Adrenal gland (tissue), 12 donors: Measurements from ENCODE around the gene IDS. TPM values are rescaled to one million over a fixed set of nuclear protein-coding genes. Genes with fewer than 3 reads are reported as not detected.
"Not testable (repeated sequence)": the region's sequence is repeated elsewhere in the genome, so short reads cannot be mapped to it uniquely, and the experiment has no call there.

ENCODE experiments used
- DNase-seq, 7 donors: peaks; one replicate each; pipeline ENCODE4 v3.0.0-alpha.2; 2019 to 2020
- H3K27ac ChIP-seq, 5 donors: fragments of 200-600 bp; sonication (generic) in 4 of 5; 1 replicate in 3 of 5; 2 replicates in 2 of 5; pipeline versions ENCODE4 v1.5.1 to v1.8.0; 2016 to 2020; ENCODE audit warnings: mild to moderate bottlenecking in 1 of 5
- H3K27me3 ChIP-seq: fragments of 200-600 bp; 2 replicates; pipeline ENCODE4 v1.8.0; 2021
- H3K36me3 ChIP-seq, 2 donors: fragments of 200-600 bp; replicated peaks in 1 of 2; 1 replicate in 1 of 2; 2 replicates in 1 of 2; pipeline versions ENCODE4 v1.5.1 to v1.8.0; 2018 to 2022
- H3K4me1 ChIP-seq, 2 donors: fragments of 200-600 bp; replicated peaks in 1 of 2; 1 replicate in 1 of 2; 2 replicates in 1 of 2; pipeline versions ENCODE4 v1.5.1 to v1.8.0; 2018 to 2021
- H3K4me3 ChIP-seq, 4 donors: fragments of 200-600 bp; sonication (generic) in 3 of 4; one replicate each; pipeline ENCODE4 v1.5.1; 2016 to 2018
- H3K9me3 ChIP-seq, 3 donors: fragments of 200-600 bp; sonication (generic) in 1 of 3; replicated peaks in 1 of 3; 1 replicate in 2 of 3; 2 replicates in 1 of 3; pipeline versions ENCODE4 v1.5.1 to v1.8.0; 2016 to 2021
- CTCF ChIP-seq, 6 experiments: fragments of 450-650 bp in 4 of 6; fragments of 200-600 bp in 2 of 6; sonication (generic) in 1 of 6; IDR thresholded peaks; 1 replicate in 5 of 6; 2 replicates in 1 of 6; pipeline versions ENCODE4 v1.5.1 to v1.8.0; 2016 to 2021; ENCODE audit warnings: antibody characterized with exemption in 6 of 6, mild to moderate bottlenecking in 2 of 6, moderate library complexity in 1 of 6
- POLR2A ChIP-seq, 2 donors: fragments of 450-650 bp; IDR thresholded peaks; one replicate each; pipeline ENCODE4 v1.6.1; 2017; ENCODE audit warnings: antibody characterized with exemption in 2 of 2, mild to moderate bottlenecking in 2 of 2, moderate library complexity in 1 of 2
- WGBS, 4 donors: extraction: QIAGEN DNeasy Blood & Tissue Kit in 2 of 4; methylation state at CpG; one replicate each; pipeline versions ENCODE4 v1.1.5 to v1.1.7; 2013 to 2017; 5-methylcytosine and 5-hydroxymethylcytosine counted together
- intact Hi-C, 2 donors: fragments of 100-400 bp; cut with DNase I; formaldehyde crosslinking; loops; one replicate each; pipeline versions ENCODE4 v1.14.1 to v1.15.0; 2022 to 2023
- polyA plus RNA-seq, 3 donors: library from polyadenylated mRNA; stranded (reverse); fragments of 200-250 nt in 2 of 3; fragments of 350-450 nt in 1 of 3; fragmentation: Illumina TruSeq in 1 of 3; extraction: RNeasy Lipid Tissue Mini Kit (QIAGEN cat#74804) in 1 of 3; gene quantifications; one replicate each; pipeline ENCODE4 v1.2.3, GENCODE V29; 2013 to 2014
- total RNA-seq, 9 donors: library from RNA; depleted of rRNA in 4 of 9; stranded (reverse); fragments of >200 nt in 4 of 9; fragments of 120-200 nt in 1 of 9; fragmentation: NEBNext Ultra II Directional in 1 of 9; extraction: Animal tissue kit (Norgen Biotek cat#: 25700) in 1 of 9; gene quantifications; one replicate each; pipeline versions ENCODE4 v1.1.0 to v1.2.4, GENCODE V29; 2013 to 2023
- donor health status: healthy with polysubstance abuse.
- donor health status: Bipolar disorder and iron deficiency.
- donor health status: DM: yes; HTN: yes; CAD: no.
- donor health status: DM: no; HTN: no; CAD: no.
- donor health status: DM: no; HTN: no; CAD: no.
- donor health status: DM: yes; HTN: yes; CAD: no.

The IDS gene
- total and polyA plus RNA-seq, 12 donors: 19.5 to 87.6 (median 50.2) TPM

- 58 to 72% (median 64%) methylated on average over 9 of the region's 9 CpGs for WGBS, 4 donors
Measured at GRCh38 chrX:149521438-149521837, 16.3 kb upstream of the IDS start.

GRCh38 chrX:149520636-149521277 lies 15.7 kb upstream of the IDS start:
- H3K9me3 ChIP-seq, H3K4me3 ChIP-seq, H3K27me3 ChIP-seq, H3K27ac ChIP-seq, DNase-seq, H3K36me3 ChIP-seq, H3K4me1 ChIP-seq, intact Hi-C loops: not testable (repeated sequence)
- 54 to 78% (median 64%) methylated on average over 3 of the region's 3 CpGs for WGBS, 4 donors

More at GRCh38 chrX:149521438-149521837, 16.3 kb upstream of the IDS start:
- no peak for DNase-seq
- intact Hi-C loops: no loop called here
- TF ChIP-seq CTCF (IDR thresholded peaks at IDR 0.05) (no peak), POLR2A (IDR thresholded peaks at IDR 0.05) (no peak)
- no peak overlapping the region for H3K27ac ChIP-seq
- no peaks in the 10 kb centered on the region for H3K27me3 ChIP-seq
- H3K9me3 ChIP-seq: no peaks in the 10 kb centered on the region
- H3K4me3 ChIP-seq: no peak overlapping the region
- H3K4me1 ChIP-seq: no peaks in the 10 kb centered on the region
- no peaks in the 10 kb centered on the region for H3K36me3 ChIP-seq

GRCh38 chrX:149518236-149518635 lies 13.1 kb upstream of the IDS start:
- 60 to 86% (median 65%) methylated on average over 7 of the region's 7 CpGs for WGBS, 4 donors
- H3K27ac ChIP-seq: no peak overlapping the region
- no peaks in the 10 kb centered on the region for H3K9me3 ChIP-seq
- intact Hi-C loops: no loop called here
- no peaks in the 10 kb centered on the region for H3K4me1 ChIP-seq
- H3K27me3 ChIP-seq: peaks cover 2% of the 10 kb centered on the region
- no peak for TF ChIP-seq POLR2A (IDR thresholded peaks at IDR 0.05)
- TF ChIP-seq CTCF (IDR thresholded peaks at IDR 0.05): no peak
- H3K4me3 ChIP-seq: no peak overlapping the region
- H3K36me3 ChIP-seq: no peaks in the 10 kb centered on the region
- DNase-seq: no peak

- H3K4me1 ChIP-seq: no peaks in the 10 kb centered on the region
- H3K27ac ChIP-seq: no peak overlapping the region
- peaks cover 8% of the 10 kb centered on the region for H3K27me3 ChIP-seq
- WGBS, 4 donors: 64 to 94% (median 74%) methylated on average over 1 of the region's 1 CpG
- H3K36me3 ChIP-seq: no peaks in the 10 kb centered on the region
- H3K9me3 ChIP-seq: no peaks in the 10 kb centered on the region
- intact Hi-C loops: no loop called here
- DNase-seq: no peak
- no peak for TF ChIP-seq CTCF (IDR thresholded peaks at IDR 0.05)
- TF ChIP-seq POLR2A (IDR thresholded peaks at IDR 0.05): no peak
- no peak overlapping the region for H3K4me3 ChIP-seq
Measured at GRCh38 chrX:149517308-149517707, 12.2 kb upstream of the IDS start.

- WGBS, 4 donors: 68 to 86% (median 73%) methylated on average over 2 of the region's 2 CpGs
Measured at GRCh38 chrX:149516604-149517003, 11.5 kb upstream of the IDS start.

More at GRCh38 chrX:149516604-149517003, 11.5 kb upstream of the IDS start:
- H3K4me3 ChIP-seq: no peak overlapping the region
- peaks cover 8% of the 10 kb centered on the region for H3K27me3 ChIP-seq
- H3K27ac ChIP-seq: no peak overlapping the region
- H3K36me3 ChIP-seq: no peaks in the 10 kb centered on the region
- TF ChIP-seq CTCF (IDR thresholded peaks at IDR 0.05) (no peak), POLR2A (IDR thresholded peaks at IDR 0.05) (no peak)
- DNase-seq: no peak
- intact Hi-C loops: no loop called here
- H3K4me1 ChIP-seq: no peaks in the 10 kb centered on the region
- H3K9me3 ChIP-seq: no peaks in the 10 kb centered on the region
